Esophagus muscularis mucosa (tissue), 4 donors: ENCODE data around the gene ADAMTS2. TPM values are rescaled to one million over a fixed set of nuclear protein-coding genes. Genes with fewer than 3 reads are reported as not detected.
"Not testable (repeated sequence)": the region's sequence is repeated elsewhere in the genome, so short reads cannot be mapped to it uniquely, and the experiment has no call there.

Experiments
- DNase-seq: peaks from one replicate; pipeline ENCODE4 v3.0.0-alpha.2; 2017; ENCODE audit errors: extremely low spot score
- H3K27ac ChIP-seq, 4 donors: fragments of 200-600 bp; sonication (generic); replicated peaks in 1 of 4; 1 replicate in 3 of 4; 2 replicates in 1 of 4; pipeline ENCODE4 v1.5.1; 2016 to 2019; ENCODE audit warnings: mild to moderate bottlenecking in 1 of 4
- H3K27me3 ChIP-seq, 4 donors: fragments of 200-600 bp; sonication (generic); one replicate each; pipeline versions ENCODE4 v1.5.1 to v1.6.0; 2016 to 2019
- H3K36me3 ChIP-seq, 4 donors: fragments of 200-600 bp; sonication (generic); one replicate each; pipeline ENCODE4 v1.5.1; 2016 to 2019
- H3K4me1 ChIP-seq, 4 donors: fragments of 200-600 bp; sonication (generic); one replicate each; pipeline ENCODE4 v1.5.1; 2016 to 2019
- H3K4me3 ChIP-seq, 4 donors: fragments of 200-600 bp; sonication (generic); 1 replicate in 2 of 4; 2 replicates in 2 of 4; pipeline ENCODE4 v1.5.1; 2016 to 2019; ENCODE audit warnings: mild to moderate bottlenecking in 4 of 4, moderate library complexity in 1 of 4
- H3K9me3 ChIP-seq, 4 donors: fragments of 200-600 bp; sonication (generic); 1 replicate in 3 of 4; 2 replicates in 1 of 4; pipeline ENCODE4 v1.5.1; 2016 to 2019
- EP300 ChIP-seq: sonication (generic); formaldehyde crosslinking; IDR thresholded peaks from one replicate; pipeline ENCODE4 v1.6.1; 2017; ENCODE audit warnings: antibody characterized with exemption
- POLR2A ChIP-seq: fragments of 450-650 bp; IDR thresholded peaks from one replicate; pipeline ENCODE4 v1.6.1; 2017; ENCODE audit warnings: antibody characterized with exemption, moderate library complexity, mild to moderate bottlenecking, low read depth
- POLR2AphosphoS5 ChIP-seq, 2 donors: sonication (generic); formaldehyde crosslinking; IDR thresholded peaks; one replicate each; pipeline ENCODE4 v1.6.1; 2017; ENCODE audit warnings: antibody characterized with exemption in 2 of 2
- WGBS: methylation state at CpG from one replicate; pipeline ENCODE4 v1.1.5; 2018; 5-methylcytosine and 5-hydroxymethylcytosine counted together
- intact Hi-C: fragments of 100-400 bp; cut with DNase I; formaldehyde crosslinking; loops from one replicate; pipeline ENCODE4 v1.15.1; 2023
- total RNA-seq, 4 donors: library from RNA; depleted of rRNA; stranded (reverse); fragments of >200 nt; gene quantifications; one replicate each; pipeline versions ENCODE4 v1.1.0 to v1.2.1, GENCODE V29; 2016
- TF ChIP-seq, protein P1 (sequence below), 3 experiments: fragments of 200-600 bp in 2 of 3; fragments of 450-650 bp in 1 of 3; sonication (generic) in 2 of 3; IDR thresholded peaks; one replicate each; pipeline ENCODE4 v1.5.1; 2017 to 2019; ENCODE audit warnings: antibody characterized with exemption in 3 of 3, mild to moderate bottlenecking in 2 of 3, moderate library complexity in 1 of 3

The ADAMTS2 gene
- total RNA-seq, 4 donors from 2014 or later = 17.8 to 31.8 (median 21.4) TPM

- no peak overlapping the region for H3K4me3 ChIP-seq
- no peak overlapping the region for H3K27ac ChIP-seq
- no peaks in the 10 kb centered on the region for H3K27me3 ChIP-seq
- H3K4me1 ChIP-seq = peaks cover 0 to 7% (median 0%) of the 10 kb centered on the region in 4 donors
- intact Hi-C loops = no loop called here
- H3K9me3 ChIP-seq = no peaks in the 10 kb centered on the region
- 88% methylated on average over 3 of the region's 3 CpGs for WGBS
- H3K36me3 ChIP-seq = no peaks in the 10 kb centered on the region
- no peak for DNase-seq
- TF ChIP-seq, protein P1, sequence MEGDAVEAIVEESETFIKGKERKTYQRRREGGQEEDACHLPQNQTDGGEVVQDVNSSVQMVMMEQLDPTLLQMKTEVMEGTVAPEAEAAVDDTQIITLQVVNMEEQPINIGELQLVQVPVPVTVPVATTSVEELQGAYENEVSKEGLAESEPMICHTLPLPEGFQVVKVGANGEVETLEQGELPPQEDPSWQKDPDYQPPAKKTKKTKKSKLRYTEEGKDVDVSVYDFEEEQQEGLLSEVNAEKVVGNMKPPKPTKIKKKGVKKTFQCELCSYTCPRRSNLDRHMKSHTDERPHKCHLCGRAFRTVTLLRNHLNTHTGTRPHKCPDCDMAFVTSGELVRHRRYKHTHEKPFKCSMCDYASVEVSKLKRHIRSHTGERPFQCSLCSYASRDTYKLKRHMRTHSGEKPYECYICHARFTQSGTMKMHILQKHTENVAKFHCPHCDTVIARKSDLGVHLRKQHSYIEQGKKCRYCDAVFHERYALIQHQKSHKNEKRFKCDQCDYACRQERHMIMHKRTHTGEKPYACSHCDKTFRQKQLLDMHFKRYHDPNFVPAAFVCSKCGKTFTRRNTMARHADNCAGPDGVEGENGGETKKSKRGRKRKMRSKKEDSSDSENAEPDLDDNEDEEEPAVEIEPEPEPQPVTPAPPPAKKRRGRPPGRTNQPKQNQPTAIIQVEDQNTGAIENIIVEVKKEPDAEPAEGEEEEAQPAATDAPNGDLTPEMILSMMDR (IDR thresholded peaks at IDR 0.05) = no peak
- no peak for TF ChIP-seq POLR2AphosphoS5 (IDR thresholded peaks at IDR 0.05)
- TF ChIP-seq POLR2A = no peak
- TF ChIP-seq EP300 = no peak
These were observed 127.9 kb downstream of the ADAMTS2 start for GRCh38 chr5:179217356-179217755.

DNA sequence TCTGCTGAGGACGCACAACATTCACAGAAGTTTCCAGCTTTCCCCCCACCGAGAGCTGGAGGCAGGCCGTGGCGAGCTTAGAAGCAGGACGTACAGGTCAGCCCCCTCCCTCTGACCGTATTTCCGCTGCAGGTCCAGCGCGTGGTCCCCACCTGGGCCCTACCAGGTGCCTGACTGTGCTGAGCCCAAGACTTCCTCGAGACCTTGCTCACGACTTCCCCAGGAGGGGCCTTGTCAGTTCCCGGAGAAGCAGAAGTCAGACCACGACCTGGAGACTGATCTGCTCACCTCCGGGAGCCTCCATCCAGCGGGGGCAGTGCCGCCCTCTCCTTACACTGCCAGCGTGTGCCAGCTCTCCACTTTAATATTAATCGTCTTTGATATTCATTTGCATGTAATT, 128.9 kb downstream of the ADAMTS2 start:
- H3K36me3 ChIP-seq, H3K9me3 ChIP-seq, H3K27me3 ChIP-seq, H3K27ac ChIP-seq, H3K4me3 ChIP-seq, H3K4me1 ChIP-seq, DNase-seq, intact Hi-C loops: not testable (repeated sequence)
- 89% methylated on average over 18 of the region's 18 CpGs for WGBS

DNA sequence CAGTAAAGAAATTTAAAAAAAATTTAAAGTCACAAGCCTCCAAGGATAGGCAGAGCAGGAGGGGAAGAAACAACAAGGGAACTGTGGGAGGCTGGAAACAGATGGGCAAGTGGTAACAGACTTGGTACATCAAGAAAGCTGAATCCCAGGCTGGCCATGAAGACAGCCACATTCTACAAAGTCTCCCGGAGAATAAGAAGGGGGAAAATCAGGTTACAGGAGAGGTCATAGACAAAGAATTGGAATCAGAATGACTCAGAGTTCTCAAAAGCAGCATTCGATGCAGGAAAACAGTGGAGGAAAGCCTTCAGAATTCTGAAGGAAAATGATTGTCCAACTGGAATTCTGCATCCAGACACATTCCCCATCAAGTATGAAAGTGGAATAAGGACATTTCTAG, 129.7 kb downstream of the ADAMTS2 start:
- peaks cover 0 to 7% (median 0%) of the 10 kb centered on the region in 4 donors for H3K4me1 ChIP-seq
- TF ChIP-seq, protein P1 (IDR thresholded peaks at IDR 0.05) = no peak
- TF ChIP-seq POLR2A (no peak), EP300 (no peak), POLR2AphosphoS5 (IDR thresholded peaks at IDR 0.05) (no peak)
- no peak for DNase-seq
- 88% methylated on average over 2 of the region's 2 CpGs for WGBS
- H3K36me3 ChIP-seq = no peaks in the 10 kb centered on the region
- no peak overlapping the region for H3K4me3 ChIP-seq
- intact Hi-C loops = no loop called here
- H3K9me3 ChIP-seq = no peaks in the 10 kb centered on the region
- H3K27me3 ChIP-seq = no peaks in the 10 kb centered on the region
- no peak overlapping the region for H3K27ac ChIP-seq

- TF ChIP-seq EP300 (no peak), POLR2AphosphoS5 (IDR thresholded peaks at IDR 0.05) (no peak), POLR2A (no peak)
- TF ChIP-seq, protein P1 (IDR thresholded peaks at IDR 0.05) = no peak
- Histone ChIP-seq H3K9me3 (no peaks in the 10 kb centered on the region), H3K27me3 (no peaks in the 10 kb centered on the region), H3K36me3 (no peaks in the 10 kb centered on the region), H3K4me1 (peaks cover 0 to 7% (median 0%) of the 10 kb centered on the region in 4 donors), H3K27ac (no peak overlapping the region), H3K4me3 (no peak overlapping the region)
- intact Hi-C loops = no loop called here
- 96% methylated on average over 7 of the region's 7 CpGs for whole genome bisulfite sequencing
- no peak for DNase-seq
These were observed 130.6 kb downstream of the ADAMTS2 start for GRCh38 chr5:179214678-179215077.

- intact Hi-C loops = no loop called here
- Histone ChIP-seq H3K27me3 (peaks cover 0 to 3% (median 0%) of the 10 kb centered on the region in 4 donors), H3K36me3 (no peaks in the 10 kb centered on the region), H3K9me3 (no peaks in the 10 kb centered on the region), H3K4me3 (no peak overlapping the region), H3K27ac (no peak overlapping the region), H3K4me1 (no peaks in the 10 kb centered on the region)
- WGBS = 90% methylated on average over 10 of the region's 10 CpGs
- no peak for TF ChIP-seq POLR2AphosphoS5 (IDR thresholded peaks at IDR 0.05)
- TF ChIP-seq, protein P1 (IDR thresholded peaks at IDR 0.05) = no peak
- TF ChIP-seq POLR2A = no peak
- no peak for TF ChIP-seq EP300
- DNase-seq = no peak
These were observed 132.4 kb downstream of the ADAMTS2 start for GRCh38 chr5:179212870-179213269.
